Esophagus squamous epithelium (tissue), 4 donors: ENCODE results near the gene GUCA2A.

Experiments
- CTCF ChIP-seq, 6 experiments: fragments of 450-650 bp in 4 of 6; fragments of 200-600 bp in 2 of 6; sonication (generic) in 2 of 6; IDR thresholded peaks; one replicate each; pipeline ENCODE4 v1.5.1; 2016 to 2019; ENCODE audit warnings: antibody characterized with exemption in 6 of 6, mild to moderate bottlenecking in 4 of 6, moderate library complexity in 4 of 6
- POLR2A ChIP-seq, 4 donors: fragments of 450-650 bp; IDR thresholded peaks; one replicate each; pipeline ENCODE4 v1.6.1; 2017; ENCODE audit warnings: antibody characterized with exemption in 4 of 4, mild to moderate bottlenecking in 4 of 4, moderate library complexity in 3 of 4

- TF ChIP-seq CTCF (IDR thresholded peaks at IDR 0.05) (no peak), POLR2A (IDR thresholded peaks at IDR 0.05) (no peak)
These were observed 14.7 kb upstream of the GUCA2A start for GRCh38 chr1:42179275-42179674.
